Dendritic cell treated with granulocyte-macrophage colony-stimulating factor and Interleukin-4, amounts not matched to agents 40 ng/mL and 50 ng/mL, for 4 days (primary cell): ENCODE data around the gene CDH8.

Experiments
- H3K27ac Mint-ChIP-seq: one replicate; pipeline ENCODE4 v1.8.0; 2022; ENCODE audit warnings: mild to moderate bottlenecking, mixed read lengths
- H3K27me3 Mint-ChIP-seq: one replicate; pipeline ENCODE4 v1.8.0; 2022; ENCODE audit warnings: mild to moderate bottlenecking, mixed read lengths
- H3K36me3 Mint-ChIP-seq: one replicate; pipeline ENCODE4 v1.8.0; 2022; ENCODE audit warnings: low read depth, mixed read lengths
- H3K4me1 Mint-ChIP-seq: one replicate; pipeline ENCODE4 v1.8.0; 2022; ENCODE audit warnings: low read depth, mixed read lengths
- H3K4me3 Mint-ChIP-seq: one replicate; pipeline ENCODE4 v1.8.0; 2022; ENCODE audit warnings: mild to moderate bottlenecking, moderate library complexity, mixed read lengths
- H3K9me3 Mint-ChIP-seq: one replicate; pipeline ENCODE4 v1.8.0; 2022; ENCODE audit warnings: mixed read lengths
- intact Hi-C: fragments of 100-400 bp; cut with micrococcal nuclease; formaldehyde crosslinking; loops from one replicate; pipeline ENCODE4 v1.15.0; 2022

Gene CDH8

DNA sequence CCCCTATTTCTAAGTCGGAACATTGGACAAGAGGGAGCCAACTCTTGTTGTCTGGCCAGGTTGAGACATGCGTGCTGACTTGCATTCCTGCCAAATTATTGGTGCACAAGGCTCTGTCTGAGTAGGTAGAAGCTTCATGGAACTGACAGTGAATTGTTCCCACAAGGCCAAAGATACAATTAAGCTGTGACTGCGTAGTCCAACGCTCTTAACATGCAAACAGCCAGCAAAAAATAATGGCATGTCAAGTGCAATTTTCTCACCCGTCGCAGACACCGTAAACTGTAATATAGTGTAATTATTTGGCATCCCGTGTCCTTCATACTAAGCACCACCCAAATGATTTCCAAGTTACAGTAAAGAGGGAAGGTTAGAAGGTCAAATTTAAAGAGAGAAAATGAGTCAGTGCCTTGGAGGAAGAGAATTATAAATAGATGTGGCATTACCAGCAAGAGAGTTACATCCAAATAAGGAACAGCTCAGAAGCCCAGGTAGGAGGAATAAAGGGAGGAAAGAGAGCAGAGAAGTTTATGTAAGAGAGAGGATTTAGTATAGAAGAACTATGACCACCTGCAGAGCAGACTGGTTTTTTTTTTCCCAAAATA is 21.8 kb downstream of the CDH8 start:
- Mint-ChIP-seq H3K4me1 (no peaks in the 10 kb centered on the region), H3K27ac (no peak overlapping the region), H3K36me3 (no peaks in the 10 kb centered on the region), H3K4me3 (no peak overlapping the region), H3K27me3 (no peaks in the 10 kb centered on the region), H3K9me3 (no peaks in the 10 kb centered on the region)
- intact Hi-C loops, result no loop called here

DNA sequence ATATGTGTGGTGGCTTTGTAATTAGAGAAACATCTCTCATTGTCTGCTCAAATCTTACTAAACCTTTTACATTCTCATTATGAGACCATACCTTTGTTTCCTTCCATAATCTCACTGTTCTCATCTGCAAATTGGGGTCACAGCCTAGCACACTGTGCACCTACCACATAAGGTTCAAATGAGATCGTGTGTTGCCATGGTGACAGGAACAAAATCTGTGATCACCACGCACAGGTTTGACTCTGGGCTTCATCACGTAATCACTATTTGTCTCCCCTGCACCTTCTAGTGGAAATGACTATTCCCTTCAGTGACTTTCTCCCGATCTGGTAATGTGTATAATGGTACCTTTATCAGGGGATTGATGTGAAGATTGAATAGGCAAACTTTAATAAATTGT is 26.1 kb downstream of the CDH8 start:
- Mint-ChIP-seq H3K4me1 (no peaks in the 10 kb centered on the region), H3K27ac (no peak overlapping the region), H3K9me3 (no peaks in the 10 kb centered on the region), H3K36me3 (no peaks in the 10 kb centered on the region), H3K27me3 (no peaks in the 10 kb centered on the region), H3K4me3 (no peak overlapping the region)
- intact Hi-C loops, result no loop called here

- no peaks in the 10 kb centered on the region for H3K9me3 Mint-ChIP-seq
- intact Hi-C loops, result no loop called here
- H3K27ac Mint-ChIP-seq, result no peak overlapping the region
- H3K4me3 Mint-ChIP-seq, result no peak overlapping the region
- H3K4me1 Mint-ChIP-seq, result no peaks in the 10 kb centered on the region
- no peaks in the 10 kb centered on the region for H3K36me3 Mint-ChIP-seq
- no peaks in the 10 kb centered on the region for H3K27me3 Mint-ChIP-seq
Measured at GRCh38 chr16:61998460-61998859, 37.8 kb downstream of the CDH8 start.

- Mint-ChIP-seq H3K27ac (no peak overlapping the region), H3K9me3 (peaks cover 8% of the 10 kb centered on the region), H3K4me1 (no peaks in the 10 kb centered on the region), H3K27me3 (no peaks in the 10 kb centered on the region), H3K4me3 (no peak overlapping the region), H3K36me3 (no peaks in the 10 kb centered on the region)
- intact Hi-C loops, result no loop called here
Measured at GRCh38 chr16:61993108-61993507, 43.1 kb downstream of the CDH8 start.

DNA sequence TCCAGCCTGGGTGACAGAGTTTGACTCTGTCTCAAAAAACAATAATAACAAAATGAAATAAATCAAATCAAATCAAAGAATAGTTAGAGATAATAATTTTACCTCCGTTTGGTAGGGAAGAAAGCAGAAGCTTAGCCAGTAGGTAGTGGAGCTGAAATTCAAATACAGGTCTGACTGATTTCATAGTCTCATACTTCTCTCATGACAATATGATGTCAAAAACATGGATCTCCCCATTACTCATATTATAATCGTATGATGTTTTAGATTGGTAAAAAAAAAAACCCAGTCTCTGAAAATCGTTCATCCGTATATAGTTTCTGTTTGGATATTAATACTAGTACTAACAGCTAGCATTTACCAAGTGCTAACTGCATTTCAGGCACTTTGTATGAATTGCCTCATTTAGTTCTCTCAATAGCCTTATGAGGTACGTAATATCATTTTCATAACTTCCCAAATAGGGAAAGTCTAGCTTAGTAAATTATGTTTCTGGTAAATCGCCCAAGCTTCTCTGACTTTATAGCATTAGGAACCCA is 48.7 kb downstream of the CDH8 start:
- Mint-ChIP-seq H3K4me3 (no peak overlapping the region), H3K4me1 (no peaks in the 10 kb centered on the region), H3K27ac (no peak overlapping the region), H3K27me3 (no peaks in the 10 kb centered on the region), H3K36me3 (no peaks in the 10 kb centered on the region), H3K9me3 (peaks cover 8% of the 10 kb centered on the region)
- intact Hi-C loops, result no loop called here

GRCh38 chr16:61969077-61969382 is 67.2 kb downstream of the CDH8 start:
- Mint-ChIP-seq H3K4me1 (no peaks in the 10 kb centered on the region), H3K27ac (no peak overlapping the region), H3K27me3 (no peaks in the 10 kb centered on the region), H3K36me3 (no peaks in the 10 kb centered on the region), H3K9me3 (peaks cover 21% of the 10 kb centered on the region), H3K4me3 (no peak overlapping the region)
- intact Hi-C loops, result no loop called here

DNA sequence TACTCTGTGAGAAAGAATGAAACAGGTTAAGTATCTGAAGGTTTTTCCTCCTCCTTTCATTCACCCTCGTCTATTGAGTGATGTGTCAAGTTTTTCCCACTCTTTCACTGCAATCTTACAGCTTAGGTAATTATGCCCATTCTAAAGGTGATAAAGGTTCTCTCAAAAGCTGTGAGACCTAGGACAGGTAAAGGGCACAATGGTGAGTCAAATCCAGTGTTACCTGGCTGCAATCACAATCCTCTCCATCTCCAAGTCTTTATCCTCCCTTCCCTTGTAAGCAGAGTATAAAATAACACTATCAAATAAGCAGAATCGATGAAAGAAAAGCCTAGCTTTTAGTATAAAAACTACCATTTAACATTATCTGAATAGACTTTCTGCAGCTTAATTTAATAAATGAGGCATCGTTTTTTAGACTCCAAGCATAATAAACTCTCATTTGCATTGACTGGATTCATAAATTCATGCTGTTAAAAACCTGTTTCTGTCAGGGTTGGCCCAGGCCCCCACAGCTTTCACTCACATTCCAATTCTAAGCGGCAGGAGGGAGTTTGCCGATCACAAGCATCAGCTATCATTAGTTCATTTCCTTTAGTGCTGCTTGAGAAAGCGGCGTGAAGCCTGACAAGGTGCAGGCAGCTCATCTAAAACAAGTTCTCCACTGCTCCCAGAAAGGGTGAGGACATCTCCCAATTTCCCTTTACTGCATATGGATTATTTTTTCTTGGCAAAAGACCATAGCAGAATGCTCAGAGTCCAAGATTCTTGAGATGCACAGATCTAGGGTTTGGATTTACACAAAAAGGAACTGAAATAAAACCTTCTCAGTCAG is 67.8 kb downstream of the CDH8 start:
- Mint-ChIP-seq H3K4me1 (no peaks in the 10 kb centered on the region), H3K27me3 (no peaks in the 10 kb centered on the region), H3K9me3 (peaks cover 21% of the 10 kb centered on the region), H3K36me3 (no peaks in the 10 kb centered on the region), H3K27ac (no peak overlapping the region), H3K4me3 (no peak overlapping the region)
- intact Hi-C loops, result no loop called here

DNA sequence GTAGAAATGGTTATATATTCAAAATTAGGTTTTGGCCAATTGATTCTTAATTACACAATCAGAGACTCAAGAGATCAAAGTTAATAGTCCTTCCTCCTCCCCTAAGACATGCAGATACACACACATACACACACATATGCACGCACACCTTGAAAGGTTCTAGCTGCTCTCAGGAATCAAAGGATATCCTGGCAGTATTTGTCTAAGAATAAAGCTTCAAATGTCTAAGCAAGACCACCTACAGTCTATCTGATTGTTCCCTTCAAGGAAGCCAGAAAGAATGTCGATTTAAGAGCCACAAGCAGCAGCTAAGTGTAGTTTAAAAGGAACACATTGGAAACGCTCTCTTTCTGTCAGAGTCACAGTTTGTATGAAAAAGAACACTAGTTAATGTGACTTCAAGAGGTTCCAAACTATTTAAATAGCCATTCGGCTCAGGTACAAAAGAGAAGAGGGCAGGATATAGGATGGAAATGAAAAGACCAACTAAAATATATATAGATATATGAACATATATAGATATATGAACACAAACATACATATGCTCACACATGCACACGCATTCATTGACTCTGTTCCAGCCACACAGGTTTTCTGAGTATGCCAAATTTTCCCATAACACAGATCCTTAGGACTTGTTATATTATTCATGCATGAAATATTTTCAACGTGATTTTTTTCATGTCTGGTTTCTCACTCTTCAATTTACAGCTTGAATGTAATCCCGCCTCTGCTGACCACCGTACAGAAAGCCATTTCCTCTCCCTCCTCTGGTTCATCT is 79.0 kb downstream of the CDH8 start:
- Mint-ChIP-seq H3K4me3 (no peak overlapping the region), H3K27ac (no peak overlapping the region), H3K36me3 (no peaks in the 10 kb centered on the region), H3K9me3 (peaks cover 5% of the 10 kb centered on the region), H3K4me1 (no peaks in the 10 kb centered on the region), H3K27me3 (no peaks in the 10 kb centered on the region)
- intact Hi-C loops, result no loop called here

DNA sequence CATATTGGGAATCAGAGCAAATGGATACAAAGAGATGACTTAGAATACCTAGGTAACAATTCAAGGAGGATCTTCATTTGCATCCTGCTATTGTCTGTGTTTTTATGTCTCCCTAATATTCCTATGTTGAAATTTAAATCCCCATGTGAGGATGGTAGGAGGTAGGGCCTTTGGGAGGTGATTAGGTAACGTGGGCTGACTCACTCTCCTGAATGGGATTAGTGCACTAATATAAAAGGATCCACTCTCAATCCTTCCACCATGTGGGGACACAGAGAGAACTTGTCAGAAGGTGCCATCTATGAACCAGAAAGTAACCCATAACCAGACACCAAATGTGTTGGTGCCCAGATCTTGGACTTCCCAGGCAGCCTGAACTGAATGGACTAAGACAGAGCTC is 83.4 kb downstream of the CDH8 start:
- H3K27me3 Mint-ChIP-seq, result no peaks in the 10 kb centered on the region
- no peak overlapping the region for H3K4me3 Mint-ChIP-seq
- no peak overlapping the region for H3K27ac Mint-ChIP-seq
- intact Hi-C loops, result no loop called here
- H3K4me1 Mint-ChIP-seq, result no peaks in the 10 kb centered on the region
- H3K36me3 Mint-ChIP-seq, result no peaks in the 10 kb centered on the region
- H3K9me3 Mint-ChIP-seq, result no peaks in the 10 kb centered on the region

- intact Hi-C loops, result no loop called here
- no peaks in the 10 kb centered on the region for H3K9me3 Mint-ChIP-seq
- no peaks in the 10 kb centered on the region for H3K4me1 Mint-ChIP-seq
- no peak overlapping the region for H3K27ac Mint-ChIP-seq
- no peak overlapping the region for H3K4me3 Mint-ChIP-seq
- H3K36me3 Mint-ChIP-seq, result no peaks in the 10 kb centered on the region
- no peaks in the 10 kb centered on the region for H3K27me3 Mint-ChIP-seq
Measured at GRCh38 chr16:61948414-61948813, 87.8 kb downstream of the CDH8 start.

- Mint-ChIP-seq H3K4me1 (no peaks in the 10 kb centered on the region), H3K27me3 (no peaks in the 10 kb centered on the region), H3K9me3 (no peaks in the 10 kb centered on the region), H3K4me3 (no peak overlapping the region), H3K27ac (no peak overlapping the region), H3K36me3 (no peaks in the 10 kb centered on the region)
- intact Hi-C loops, result no loop called here
Measured at GRCh38 chr16:61946019-61946418, 90.2 kb downstream of the CDH8 start.

- H3K36me3 Mint-ChIP-seq, result no peaks in the 10 kb centered on the region
Measured at GRCh38 chr16:61945511-61945910, 90.7 kb downstream of the CDH8 start.

DNA sequence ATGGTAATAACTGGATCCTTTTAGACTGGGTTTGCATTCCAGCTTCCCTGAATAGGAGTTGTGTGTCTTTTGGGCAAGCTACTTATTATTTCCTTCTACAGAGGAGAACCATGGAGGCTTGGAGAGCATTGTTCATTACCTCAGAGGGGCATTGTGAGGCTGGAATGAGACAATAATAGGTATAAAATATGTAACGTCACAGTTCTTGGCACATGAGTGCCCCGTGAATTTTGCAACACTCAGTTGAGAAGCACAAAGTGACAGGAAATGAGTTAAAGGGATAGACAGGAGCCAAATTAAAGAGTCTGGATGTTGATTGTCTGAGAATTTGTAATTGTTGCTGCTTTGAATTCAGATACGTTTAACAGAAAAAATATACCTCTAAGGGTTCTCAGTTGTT is 92.2 kb downstream of the CDH8 start:
- H3K4me1 Mint-ChIP-seq, result no peaks in the 10 kb centered on the region
- H3K4me3 Mint-ChIP-seq, result no peak overlapping the region
- H3K36me3 Mint-ChIP-seq, result no peaks in the 10 kb centered on the region
- no peaks in the 10 kb centered on the region for H3K9me3 Mint-ChIP-seq
- intact Hi-C loops, result no loop called here
- H3K27me3 Mint-ChIP-seq, result no peaks in the 10 kb centered on the region
- no peak overlapping the region for H3K27ac Mint-ChIP-seq

More at GRCh38 chr16:61945511-61945910, 90.7 kb downstream of the CDH8 start:
- no peaks in the 10 kb centered on the region for H3K4me1 Mint-ChIP-seq
- no peak overlapping the region for H3K27ac Mint-ChIP-seq
- H3K27me3 Mint-ChIP-seq, result no peaks in the 10 kb centered on the region
- intact Hi-C loops, result no loop called here
- no peaks in the 10 kb centered on the region for H3K9me3 Mint-ChIP-seq
- no peak overlapping the region for H3K4me3 Mint-ChIP-seq

- Mint-ChIP-seq H3K9me3 (no peaks in the 10 kb centered on the region), H3K4me3 (no peak overlapping the region), H3K27me3 (no peaks in the 10 kb centered on the region), H3K4me1 (no peaks in the 10 kb centered on the region), H3K27ac (no peak overlapping the region), H3K36me3 (no peaks in the 10 kb centered on the region)
- intact Hi-C loops, result no loop called here
Measured at GRCh38 chr16:61940611-61941010, 95.6 kb downstream of the CDH8 start.
